GM23248 (cell line): Measurements from ENCODE around the gene PSMD3. TPM values are rescaled to one million over a fixed set of nuclear protein-coding genes. Genes with fewer than 3 reads are reported as not detected.

Experiments
- DNase-seq: peaks from one replicate; pipeline ENCODE4 v3.0.0-alpha.2; 2015
- H2AFZ ChIP-seq: fragments of 200-600 bp; sonication (generic); 2 replicates; pipeline ENCODE4 v1.6.1; 2016; ENCODE audit warnings: antibody characterized with exemption
- H3F3A ChIP-seq: fragments of 200-600 bp; sonication (generic); 2 replicates; pipeline ENCODE4 v1.6.1; 2016; ENCODE audit warnings: mild to moderate bottlenecking, antibody characterized with exemption, mixed run types; ENCODE audit not compliant: insufficient read depth
- H3K27ac ChIP-seq: fragments of 200-600 bp; sonication (generic); 2 replicates; pipeline ENCODE4 v1.5.1; 2016; ENCODE audit warnings: mild to moderate bottlenecking
- H3K27me3 ChIP-seq: fragments of 200-600 bp; sonication (generic); replicated peaks from 2 replicates; pipeline ENCODE4 v1.6.1; 2016; ENCODE audit warnings: mild to moderate bottlenecking; ENCODE audit not compliant: insufficient read depth
- H3K36me3 ChIP-seq: fragments of 200-600 bp; sonication (generic); 2 replicates; pipeline ENCODE4 v1.6.1; 2016; ENCODE audit warnings: low read depth, mild to moderate bottlenecking
- H3K4me1 ChIP-seq: fragments of 200-600 bp; sonication (generic); 2 replicates; pipeline ENCODE4 v1.6.1; 2016; ENCODE audit warnings: mild to moderate bottlenecking; ENCODE audit not compliant: insufficient read depth
- H3K4me2 ChIP-seq: fragments of 200-600 bp; sonication (generic); one replicate; pipeline ENCODE4 v1.6.1; 2016; ENCODE audit warnings: mild to moderate bottlenecking; ENCODE audit not compliant: unreplicated experiment
- H3K4me3 ChIP-seq: fragments of 200-600 bp; sonication (generic); 2 replicates; pipeline ENCODE4 v1.5.1; 2016; ENCODE audit warnings: mild to moderate bottlenecking
- H3K79me2 ChIP-seq: fragments of 200-600 bp; sonication (generic); 2 replicates; pipeline ENCODE4 v1.6.1; 2016; ENCODE audit warnings: mild to moderate bottlenecking; ENCODE audit not compliant: insufficient read depth
- H3K9ac ChIP-seq: fragments of 200-600 bp; sonication (generic); 2 replicates; pipeline ENCODE4 v1.6.1; 2016; ENCODE audit warnings: mild to moderate bottlenecking
- H3K9me2 ChIP-seq: fragments of 200-600 bp; sonication (generic); 2 replicates; pipeline ENCODE4 v1.6.1; 2016; ENCODE audit warnings: mixed run types, mild to moderate bottlenecking, moderate library complexity; ENCODE audit not compliant: insufficient read depth
- H3K9me3 ChIP-seq: fragments of 200-600 bp; sonication (generic); one replicate; pipeline ENCODE4 v1.6.1; 2017; ENCODE audit warnings: low read depth
- H4K20me1 ChIP-seq: fragments of 200-600 bp; sonication (generic); 2 replicates; pipeline ENCODE4 v1.6.0; 2016; ENCODE audit not compliant: insufficient read depth
- EZH2 ChIP-seq: fragments of 200-600 bp; sonication (generic); IDR thresholded peaks from 2 replicates; pipeline ENCODE4 v1.6.1; 2018; ENCODE audit warnings: antibody characterized with exemption, mild to moderate bottlenecking; ENCODE audit not compliant: insufficient read depth, poor library complexity, severe bottlenecking
- EZH2phosphoT487 ChIP-seq: fragments of 200-600 bp; sonication (generic); IDR thresholded peaks from 2 replicates; pipeline ENCODE4 v1.6.1; 2018; ENCODE audit warnings: antibody characterized with exemption, moderate library complexity, mild to moderate bottlenecking, low read depth; ENCODE audit not compliant: insufficient read depth
- WGBS, 2 experiments: methylation state at CpG; one replicate each; pipeline ENCODE4 v1.1.6; 2015 to 2017; ENCODE audit warnings: low lambda C conversion rate in 2 of 2, low coverage in 1 of 2; ENCODE audit errors: missing lambda C conversion rate in 2 of 2; 5-methylcytosine and 5-hydroxymethylcytosine counted together
- in situ Hi-C: fragments of 300-500 bp; cut with MboI; formaldehyde crosslinking; loops from 2 replicates; pipeline ENCODE4 v1.15.0; 2020
- polyA plus RNA-seq: library from polyadenylated mRNA; unstranded; fragments of >200 nt; fragmentation: Nextera tagmentation; extraction: Ambion mirVana; gene quantifications from 2 replicates; pipeline ENCODE4 v1.2.1, GENCODE V29; 2016
- total RNA-seq: library from RNA; depleted of rRNA; stranded (reverse); fragments of >200 nt; shearing (Covaris generic); gene quantifications from 2 replicates; pipeline ENCODE4 v1.2.3, GENCODE V29; 2014

Gene PSMD3
- total and polyA plus RNA-seq, 2 experiments from 2014 or later: 102 to 116 TPM

GRCh38 chr17:39937447-39937846, 43.2 kb upstream of the PSMD3 start:
- Histone ChIP-seq H3K27ac (no peak overlapping the region), H3K9ac (no peak overlapping the region), H2AFZ (no peak overlapping the region), H3K4me3 (no peak overlapping the region), H3F3A (peaks cover 20% of the 10 kb centered on the region), H3K4me1 (peaks cover 20% of the 10 kb centered on the region), H4K20me1 (no peaks in the 10 kb centered on the region), H3K36me3 (no peaks in the 10 kb centered on the region), H3K9me3 (no peaks in the 10 kb centered on the region), H3K79me2 (no peaks in the 10 kb centered on the region), H3K27me3 (no peaks in the 10 kb centered on the region), H3K4me2 (no peak overlapping the region), H3K9me2 (no peaks in the 10 kb centered on the region)
- TF ChIP-seq EZH2 (no peak), EZH2phosphoT487 (no peak)
- DNase-seq: no peak
- 89 to 91% methylated on average over 3 of the region's 3 CpGs for WGBS, 2 experiments
- in situ Hi-C loops: no loop called here

DNA sequence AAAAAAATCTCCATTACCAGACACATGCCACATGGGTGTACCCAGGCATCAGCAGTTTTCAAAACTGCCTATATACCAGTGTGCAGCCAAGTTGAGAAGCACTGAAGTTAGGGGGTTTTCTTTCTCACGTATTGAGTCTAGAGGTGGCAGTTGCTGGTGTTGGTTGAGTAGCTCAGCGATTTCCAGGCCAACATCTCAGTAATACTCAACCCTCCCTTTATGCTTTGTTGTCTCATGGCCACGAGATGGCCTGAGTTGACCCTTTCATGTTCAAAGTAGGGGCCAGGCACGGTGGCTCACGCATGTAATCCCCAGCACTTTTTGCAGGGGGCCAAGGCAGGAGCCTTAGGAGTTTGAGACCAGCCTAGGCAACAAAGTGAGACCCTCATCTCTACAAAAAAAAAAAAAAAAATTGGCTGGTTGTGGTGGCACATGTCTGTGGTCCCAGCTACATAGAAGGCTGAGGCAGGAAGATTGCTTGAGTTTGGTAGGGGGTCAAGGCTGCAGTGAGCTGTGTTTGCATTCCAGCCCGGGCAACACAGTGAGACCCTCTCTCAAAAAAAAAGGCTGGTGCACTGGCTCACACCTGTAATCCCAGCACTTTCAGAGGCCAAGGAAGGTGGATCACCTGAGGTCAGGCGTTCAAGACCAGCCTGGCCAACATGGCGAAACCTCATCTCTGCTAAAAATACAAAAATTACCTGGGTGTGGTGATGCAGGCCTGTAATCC, 42.3 kb upstream of the PSMD3 start:
- H3K36me3 ChIP-seq: no peaks in the 10 kb centered on the region
- no peak overlapping the region for H3K9ac ChIP-seq
- in situ Hi-C loops: no loop called here
- no peak for DNase-seq
- peaks cover 20% of the 10 kb centered on the region for H3F3A ChIP-seq
- no peak overlapping the region for H3K27ac ChIP-seq
- no peaks in the 10 kb centered on the region for H3K79me2 ChIP-seq
- TF ChIP-seq EZH2 (no peak), EZH2phosphoT487 (no peak)
- 60 to 65% methylated on average over 8 of the region's 8 CpGs for WGBS, 2 experiments
- no peaks in the 10 kb centered on the region for H3K9me3 ChIP-seq
- peaks cover 20% of the 10 kb centered on the region for H3K4me1 ChIP-seq
- H4K20me1 ChIP-seq: no peaks in the 10 kb centered on the region
- no peaks in the 10 kb centered on the region for H3K9me2 ChIP-seq
- H3K4me2 ChIP-seq: no peak overlapping the region
- no peaks in the 10 kb centered on the region for H3K27me3 ChIP-seq
- H3K4me3 ChIP-seq: no peak overlapping the region
- H2AFZ ChIP-seq: no peak overlapping the region

- peak; percentile 47 for DNase-seq
- Histone ChIP-seq H4K20me1 (no peaks in the 10 kb centered on the region), H3K4me3 (no peak overlapping the region), H3K36me3 (no peaks in the 10 kb centered on the region), H3K9me3 (no peaks in the 10 kb centered on the region), H3K9ac (no peak overlapping the region), H3K27ac (peak overlapping the region; percentile 88; the same call in 1 of the 2 replicates), H3K27me3 (no peaks in the 10 kb centered on the region), H3F3A (peaks cover 20% of the 10 kb centered on the region), H3K4me2 (peak overlapping the region; percentile 83), H3K4me1 (peaks cover 20% of the 10 kb centered on the region), H3K79me2 (no peaks in the 10 kb centered on the region), H3K9me2 (no peaks in the 10 kb centered on the region), H2AFZ (no peak overlapping the region)
- WGBS, 2 experiments: 73 to 85% methylated on average over 3 of the region's 3 CpGs
- in situ Hi-C loops: no loop called here
- no peak for TF ChIP-seq EZH2phosphoT487
- TF ChIP-seq EZH2: no peak
Observed at GRCh38 chr17:39939106-39939505, 41.5 kb upstream of the PSMD3 start.

DNA sequence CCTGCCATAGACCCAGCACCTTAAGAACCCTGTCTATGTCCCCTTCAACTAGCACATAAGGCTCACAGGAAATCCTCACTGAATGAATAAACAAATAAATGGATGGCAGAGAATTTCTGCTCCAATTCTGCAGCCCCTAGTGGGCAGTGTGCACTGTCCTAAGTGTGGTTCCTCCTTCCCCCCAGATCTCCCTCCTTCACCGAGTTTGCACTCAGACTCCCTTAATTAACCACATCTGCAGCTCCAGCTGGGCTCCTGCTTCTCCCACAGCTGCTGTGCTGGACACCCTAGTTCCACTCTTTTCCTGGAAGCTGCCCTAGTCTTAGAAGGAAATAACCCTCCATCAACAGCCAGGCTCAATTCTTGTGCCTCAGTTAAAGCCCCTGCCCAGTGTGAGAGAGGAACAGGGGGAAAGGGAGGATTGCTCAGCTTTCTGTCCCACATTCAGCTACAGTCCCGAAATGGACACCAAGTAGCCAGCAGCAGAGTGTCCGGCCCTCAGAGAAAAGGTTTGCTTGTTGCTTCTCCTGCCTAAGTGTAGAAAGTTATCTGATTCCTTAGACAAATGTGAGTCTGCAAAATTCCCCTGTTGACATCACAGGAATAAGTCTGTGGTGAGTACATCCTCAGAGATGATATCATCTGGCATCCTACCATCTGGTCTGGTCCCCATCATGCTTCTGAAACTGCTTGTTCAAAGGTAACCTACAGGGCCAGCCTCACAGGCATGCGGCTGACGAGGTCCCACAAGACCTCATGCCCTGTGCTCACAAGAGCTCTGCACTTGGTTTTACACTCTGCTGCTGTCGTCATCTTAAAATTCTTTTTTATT, 40.8 kb upstream of the PSMD3 start:
- Histone ChIP-seq H3K9ac (peak overlapping the region; percentile 72), H3K27ac (peak overlapping the region; percentile 88), H3K9me3 (no peaks in the 10 kb centered on the region), H4K20me1 (no peaks in the 10 kb centered on the region), H2AFZ (peak overlapping the region; percentile 59), H3K36me3 (no peaks in the 10 kb centered on the region), H3K4me1 (peaks cover 20% of the 10 kb centered on the region), H3K27me3 (no peaks in the 10 kb centered on the region), H3K9me2 (no peaks in the 10 kb centered on the region), H3F3A (peaks cover 20% of the 10 kb centered on the region), H3K79me2 (no peaks in the 10 kb centered on the region), H3K4me2 (peak overlapping the region; percentile 83), H3K4me3 (peak overlapping the region; percentile 28; the same call in 1 of the 2 replicates)
- TF ChIP-seq EZH2 (no peak), EZH2phosphoT487 (no peak)
- in situ Hi-C loops: no loop called here
- peak; percentile 93 for DNase-seq
- WGBS, 2 experiments: 8 to 19% methylated on average over 6 of the region's 6 CpGs
